Muscle of leg (tissue), 11 donors: Measurements from ENCODE around the gene GRAMD4. TPM values are rescaled to one million over a fixed set of nuclear protein-coding genes. Genes with fewer than 3 reads are reported as not detected.

Source experiments
- DNase-seq: peaks from one replicate; pipeline ENCODE4 v3.0.0; 2013
- H3K27ac ChIP-seq: one replicate; pipeline ENCODE4 v1.5.1; 2013; ENCODE audit warnings: mild to moderate bottlenecking, low read length, control low read depth
- H3K27me3 ChIP-seq: one replicate; pipeline ENCODE4 v1.6.1; 2013; ENCODE audit warnings: low read length; ENCODE audit not compliant: control insufficient read depth, insufficient read depth
- H3K36me3 ChIP-seq: one replicate; pipeline ENCODE4 v1.6.1; 2013; ENCODE audit warnings: low read length; ENCODE audit not compliant: control insufficient read depth, insufficient read depth
- H3K4me1 ChIP-seq: one replicate; pipeline ENCODE4 v1.6.1; 2013; ENCODE audit warnings: low read length; ENCODE audit not compliant: control insufficient read depth, insufficient read depth
- H3K4me3 ChIP-seq: one replicate; pipeline ENCODE4 v1.5.1; 2013; ENCODE audit warnings: low read length, control low read depth
- H3K9me3 ChIP-seq: replicated peaks from 2 replicates; pipeline ENCODE4 v1.6.1; 2013; ENCODE audit warnings: low read depth, low read length; ENCODE audit not compliant: control insufficient read depth
- WGBS: methylation state at CpG from one replicate; pipeline ENCODE4 v1.1.5; 2013; ENCODE audit warnings: missing lambda C conversion rate; ENCODE audit not compliant: insufficient coverage; 5-methylcytosine and 5-hydroxymethylcytosine counted together
- polyA plus RNA-seq, 8 donors: library from polyadenylated mRNA; unstranded; fragments of 120-200 nt; gene quantifications; one replicate each; pipeline versions ENCODE4 v1.2.1 to v1.2.3, GENCODE V29; 2013; ENCODE audit warnings: inconsistent platforms in 1 of 8, low replicate concordance in 1 of 8; ENCODE audit not compliant: insufficient read length in 8 of 8, insufficient read depth in 1 of 8
- total RNA-seq: library from RNA; stranded (reverse); fragments of 120-200 nt; gene quantifications from one replicate; pipeline ENCODE4 v1.2.4, GENCODE V29; 2013

Gene GRAMD4
- total and polyA plus RNA-seq, 9 donors: 10.5 to 19.9 (median 14.0) TPM

- Histone ChIP-seq H3K27me3 (no peaks in the 10 kb centered on the region), H3K4me1 (peaks cover 20% of the 10 kb centered on the region), H3K9me3 (no peaks in the 10 kb centered on the region), H3K27ac (no peak overlapping the region), H3K4me3 (no peak overlapping the region), H3K36me3 (no peaks in the 10 kb centered on the region)
- no peak for DNase-seq
- WGBS: 85% methylated on average over 6 of the region's 7 CpGs
Measured at GRCh38 chr22:46598224-46598623, 22.0 kb upstream of the GRAMD4 start.

GRCh38 chr22:46598737-46599424 is 21.3 kb upstream of the GRAMD4 start:
- no peaks in the 10 kb centered on the region for H3K9me3 ChIP-seq
- no peaks in the 10 kb centered on the region for H3K36me3 ChIP-seq
- WGBS: 82% methylated on average over 12 of the region's 18 CpGs
- H3K27ac ChIP-seq: no peak overlapping the region
- H3K27me3 ChIP-seq: no peaks in the 10 kb centered on the region
- peak; percentile 64 for DNase-seq
- peaks cover 17% of the 10 kb centered on the region for H3K4me1 ChIP-seq
- H3K4me3 ChIP-seq: no peak overlapping the region

- Histone ChIP-seq H3K36me3 (no peaks in the 10 kb centered on the region), H3K9me3 (no peaks in the 10 kb centered on the region), H3K27me3 (no peaks in the 10 kb centered on the region), H3K4me1 (peaks cover 17% of the 10 kb centered on the region), H3K4me3 (no peak overlapping the region), H3K27ac (no peak overlapping the region)
- 75% methylated on average over 7 of the region's 15 CpGs for WGBS
- no peak for DNase-seq
Measured at GRCh38 chr22:46600273-46600796, 19.9 kb upstream of the GRAMD4 start.

GRCh38 chr22:46602025-46602424 is 18.2 kb upstream of the GRAMD4 start:
- Histone ChIP-seq H3K27me3 (no peaks in the 10 kb centered on the region), H3K9me3 (no peaks in the 10 kb centered on the region), H3K27ac (no peak overlapping the region), H3K36me3 (no peaks in the 10 kb centered on the region), H3K4me3 (no peak overlapping the region), H3K4me1 (peaks cover 8% of the 10 kb centered on the region)
- WGBS: 82% methylated on average over 14 of the region's 15 CpGs
- DNase-seq: no peak

- peak; percentile 68 for DNase-seq
- Histone ChIP-seq H3K36me3 (no peaks in the 10 kb centered on the region), H3K27me3 (no peaks in the 10 kb centered on the region), H3K27ac (peak overlapping the region; percentile 20), H3K4me3 (no peak overlapping the region), H3K4me1 (peaks cover 8% of the 10 kb centered on the region), H3K9me3 (no peaks in the 10 kb centered on the region)
- 54% methylated on average over 6 of the region's 8 CpGs for WGBS
Measured at GRCh38 chr22:46604306-46604690, 15.9 kb upstream of the GRAMD4 start.

- H3K4me1 ChIP-seq: peaks cover 8% of the 10 kb centered on the region
- DNase-seq: no peak
Measured at GRCh38 chr22:46605117-46605516, 15.1 kb upstream of the GRAMD4 start.

GRCh38 chr22:46606886-46607285 is 13.3 kb upstream of the GRAMD4 start:
- 71% methylated on average over 8 of the region's 9 CpGs for WGBS
- Histone ChIP-seq H3K27ac (no peak overlapping the region), H3K4me1 (no peaks in the 10 kb centered on the region), H3K27me3 (no peaks in the 10 kb centered on the region), H3K9me3 (no peaks in the 10 kb centered on the region), H3K4me3 (no peak overlapping the region), H3K36me3 (no peaks in the 10 kb centered on the region)
- no peak for DNase-seq

More at GRCh38 chr22:46605117-46605516, 15.1 kb upstream of the GRAMD4 start:
- no CpG with 5 or more reads among the region's 6 CpGs for WGBS
- H3K4me3 ChIP-seq: no peak overlapping the region
- H3K27ac ChIP-seq: no peak overlapping the region
- no peaks in the 10 kb centered on the region for H3K27me3 ChIP-seq
- H3K36me3 ChIP-seq: no peaks in the 10 kb centered on the region
- no peaks in the 10 kb centered on the region for H3K9me3 ChIP-seq

GRCh38 chr22:46607483-46608114 is 12.6 kb upstream of the GRAMD4 start:
- Histone ChIP-seq H3K4me3 (no peak overlapping the region), H3K36me3 (no peaks in the 10 kb centered on the region), H3K4me1 (peaks cover 4% of the 10 kb centered on the region), H3K27ac (no peak overlapping the region), H3K27me3 (no peaks in the 10 kb centered on the region), H3K9me3 (no peaks in the 10 kb centered on the region)
- DNase-seq: no peak
- WGBS: 91% methylated on average over 27 of the region's 27 CpGs

- no peaks in the 10 kb centered on the region for H3K9me3 ChIP-seq
- no peak for DNase-seq
- H3K27ac ChIP-seq: no peak overlapping the region
- H3K4me3 ChIP-seq: no peak overlapping the region
- no peaks in the 10 kb centered on the region for H3K36me3 ChIP-seq
- H3K4me1 ChIP-seq: peaks cover 20% of the 10 kb centered on the region
- 87% methylated on average over 16 of the region's 17 CpGs for WGBS
- H3K27me3 ChIP-seq: no peaks in the 10 kb centered on the region
Measured at GRCh38 chr22:46609175-46609690, 11.0 kb upstream of the GRAMD4 start.

- H3K9me3 ChIP-seq: no peaks in the 10 kb centered on the region
- WGBS: 84% methylated on average over 7 of the region's 14 CpGs
- H3K4me1 ChIP-seq: peaks cover 22% of the 10 kb centered on the region
Measured at GRCh38 chr22:46609724-46610201, 10.4 kb upstream of the GRAMD4 start.

More at GRCh38 chr22:46609724-46610201, 10.4 kb upstream of the GRAMD4 start:
- H3K4me3 ChIP-seq: no peak overlapping the region
- H3K27me3 ChIP-seq: no peaks in the 10 kb centered on the region
- DNase-seq: no peak
- H3K27ac ChIP-seq: no peak overlapping the region
- H3K36me3 ChIP-seq: no peaks in the 10 kb centered on the region
